GM12891 (cell line): ENCODE measurements around the gene MYEOV.

Source experiments
- POLR2A ChIP-seq: IDR thresholded peaks from 2 replicates; pipeline ENCODE4 v1.6.1; 2011; ENCODE audit warnings: low read depth, low read length, control low read depth
- POLR2AphosphoS5 ChIP-seq: IDR thresholded peaks from 2 replicates; pipeline ENCODE4 v1.6.1; 2011; ENCODE audit warnings: low read depth, low read length, control low read depth
- POU2F2 ChIP-seq: IDR thresholded peaks from 2 replicates; pipeline ENCODE4 v1.6.1; 2011; ENCODE audit warnings: low read depth, mild to moderate bottlenecking, control low read depth, low read length, moderate library complexity
- TAF1 ChIP-seq: IDR thresholded peaks from 2 replicates; pipeline ENCODE4 v1.6.1; 2011; ENCODE audit warnings: low read depth, low read length, control low read depth

DNA sequence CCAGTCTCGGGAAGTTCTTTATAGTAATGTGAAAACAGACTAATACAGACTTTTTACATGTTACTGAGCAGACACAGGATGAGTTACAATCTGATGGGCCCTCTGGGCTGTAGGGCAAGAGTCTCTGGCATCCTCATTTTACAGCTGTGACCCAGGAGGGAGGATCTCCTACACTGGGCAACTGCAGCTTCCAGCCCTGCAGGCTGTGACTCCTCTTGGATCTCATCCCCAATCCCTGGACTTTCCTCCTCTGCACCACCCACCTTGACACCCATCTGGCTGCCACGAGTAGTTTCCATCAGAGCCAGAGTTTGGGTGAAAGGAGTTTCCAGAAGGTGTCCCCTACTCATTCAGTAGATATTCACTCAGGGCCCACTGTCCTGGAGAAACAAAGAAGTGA lies 48.9 kb upstream of the MYEOV start:
- TF ChIP-seq POLR2A (no peak), POLR2AphosphoS5 (no peak), TAF1 (no peak), POU2F2 (no peak)
